Hindlimb muscle (tissue), 1 donor: ENCODE results near the gene EIF4G3. TPM values are rescaled to one million over a fixed set of nuclear protein-coding genes. Genes with fewer than 3 reads are reported as not detected.
"Not testable (repeated sequence)": the region's sequence is repeated elsewhere in the genome, so short reads cannot be mapped to it uniquely, and the experiment has no call there.

Experiments
- DNase-seq: peaks from one replicate; pipeline ENCODE4 v3.0.0-alpha.2; 2013
- polyA plus RNA-seq: library from polyadenylated mRNA; unstranded; fragments of 120-200 nt; gene quantifications from one replicate; pipeline ENCODE4 v1.2.1, GENCODE V29; 2013; ENCODE audit not compliant: insufficient read length

EIF4G3 gene
- polyA plus RNA-seq, 1 donor = 33.8 TPM

GRCh38 chr1:20870718-20871117, 306.0 kb downstream of the EIF4G3 start:
- no peak for DNase-seq

- DNase-seq = no peak
Measured at GRCh38 chr1:20868263-20868662, 308.4 kb downstream of the EIF4G3 start.

- DNase-seq = no peak
Measured at GRCh38 chr1:20867847-20868246, 308.9 kb downstream of the EIF4G3 start.

- no peak for DNase-seq
Measured at GRCh38 chr1:20867062-20867461, 309.6 kb downstream of the EIF4G3 start.

- DNase-seq = no peak
Measured at GRCh38 chr1:20865001-20865400, 311.7 kb downstream of the EIF4G3 start.

GRCh38 chr1:20854529-20854928, 322.2 kb downstream of the EIF4G3 start:
- no peak for DNase-seq

GRCh38 chr1:20851791-20852190, 324.9 kb downstream of the EIF4G3 start:
- not testable (repeated sequence) for DNase-seq

- no peak for DNase-seq
Measured at GRCh38 chr1:20850021-20850420, 326.7 kb downstream of the EIF4G3 start.

GRCh38 chr1:20849100-20849499, 327.6 kb downstream of the EIF4G3 start:
- no peak for DNase-seq

- DNase-seq = no peak
Measured at GRCh38 chr1:20848162-20848561, 328.5 kb downstream of the EIF4G3 start.

- DNase-seq = no peak
Measured at GRCh38 chr1:20847611-20848080, 329.1 kb downstream of the EIF4G3 start.

- DNase-seq = no peak
Measured at GRCh38 chr1:20846461-20847374, 330.0 kb downstream of the EIF4G3 start.

GRCh38 chr1:20840731-20841130, 336.0 kb downstream of the EIF4G3 start:
- DNase-seq = no peak

GRCh38 chr1:20837554-20838192, 339.0 kb downstream of the EIF4G3 start:
- DNase-seq = no peak

- DNase-seq = no peak
Measured at GRCh38 chr1:20836230-20836629, 340.5 kb downstream of the EIF4G3 start.

- DNase-seq = no peak
Measured at GRCh38 chr1:20834780-20835179, 341.9 kb downstream of the EIF4G3 start.

GRCh38 chr1:20834192-20834591, 342.5 kb downstream of the EIF4G3 start:
- no peak for DNase-seq

- no peak for DNase-seq
Measured at GRCh38 chr1:20830378-20830777, 346.3 kb downstream of the EIF4G3 start.

- no peak for DNase-seq
Measured at GRCh38 chr1:20829946-20830345, 346.8 kb downstream of the EIF4G3 start.

GRCh38 chr1:20829531-20829930, 347.2 kb downstream of the EIF4G3 start:
- DNase-seq = no peak

GRCh38 chr1:20823845-20824244, 352.9 kb downstream of the EIF4G3 start:
- DNase-seq = no peak

GRCh38 chr1:20821466-20821865, 355.2 kb downstream of the EIF4G3 start:
- DNase-seq = no peak

GRCh38 chr1:20819818-20820217, 356.9 kb downstream of the EIF4G3 start:
- DNase-seq = no peak

GRCh38 chr1:20814534-20814871, 362.2 kb downstream of the EIF4G3 start:
- DNase-seq = no peak
